ENCODE data around the gene R3HDM2. TPM values are rescaled to one million over a fixed set of nuclear protein-coding genes. Genes with fewer than 3 reads are reported as not detected.

R3HDM2 gene
- total RNA-seq, 4 donors from 2014 or later: 31.0 to 51.9 (median 41.6) TPM

DNA sequence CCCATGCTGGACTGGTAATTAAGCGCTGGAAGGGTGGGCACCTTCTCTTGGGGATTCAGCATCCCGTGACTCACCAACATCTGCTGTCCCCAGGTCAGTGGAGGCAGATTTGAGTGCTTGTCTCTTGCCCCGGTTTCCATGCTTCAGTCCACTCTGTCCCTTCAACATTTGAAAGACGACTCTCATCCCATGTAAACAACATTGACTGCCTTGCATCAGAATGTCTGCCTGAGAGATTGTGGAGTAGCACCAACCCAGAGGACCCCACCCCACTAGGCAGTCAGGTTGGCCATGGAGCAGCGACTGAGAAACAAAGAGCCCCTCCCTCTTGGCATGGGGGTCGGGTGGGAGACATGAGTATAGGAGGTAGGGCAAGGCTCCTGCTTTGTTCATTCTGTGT, 174.9 kb downstream of the R3HDM2 start:
- DNase-seq (ENCODE audit: low spot score in 2 of 2): no peak
- TF ChIP-seq EP300 (IDR thresholded peaks at IDR 0.05): no peak
- TF ChIP-seq CTCF (IDR thresholded peaks at IDR 0.05): no peak
- TF ChIP-seq POLR2A (IDR thresholded peaks at IDR 0.05): no peak
- Histone ChIP-seq H3K36me3 (peaks cover 4 to 68% (median 10%) of the 10 kb centered on the region in 3 donors), H3K4me3 (no peak overlapping the region), H3K27me3 (no peaks in the 10 kb centered on the region), H3K9me3 (no peaks in the 10 kb centered on the region), H3K27ac (no peak overlapping the region), H3K4me1 (no peaks in the 10 kb centered on the region)
- 92 to 93% methylated on average over 6 of the region's 6 CpGs for WGBS, 2 donors

DNA sequence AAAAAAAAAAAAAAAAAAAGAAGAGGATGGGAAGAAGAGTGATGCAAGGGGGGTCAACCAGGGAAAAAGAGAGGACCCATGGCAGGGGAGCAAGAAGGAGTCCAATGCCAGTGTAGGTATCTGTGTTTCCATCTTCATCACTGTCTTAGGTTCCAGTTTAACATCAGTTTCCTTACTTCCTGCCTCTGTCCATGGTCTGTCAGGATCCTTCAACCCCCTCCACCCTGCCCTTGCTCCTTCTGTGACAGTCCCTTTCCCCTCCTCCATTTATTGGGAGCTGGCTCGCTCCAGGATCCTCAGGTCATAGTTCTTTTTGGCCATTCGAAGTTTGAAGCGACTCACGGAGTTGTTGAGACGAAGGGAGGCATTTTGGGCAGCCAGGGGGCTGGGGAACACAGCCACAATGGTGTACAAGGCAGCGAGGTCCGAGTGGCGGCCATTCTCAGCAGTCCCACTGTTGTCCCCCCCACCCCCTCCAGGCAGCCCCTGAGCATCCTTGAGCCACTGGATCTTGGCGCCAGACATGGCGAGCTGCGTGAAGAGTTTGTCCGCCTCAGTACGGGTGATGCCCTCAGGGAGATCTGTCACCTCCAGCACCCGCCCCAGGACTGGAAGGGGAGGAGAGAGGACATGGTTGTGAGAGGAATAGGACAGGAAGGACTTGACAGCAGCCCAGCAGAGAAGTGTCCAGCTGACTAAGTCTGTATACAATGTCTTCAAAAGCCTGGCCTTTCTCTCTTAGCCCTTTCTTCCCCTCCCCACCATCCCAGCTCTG, 176.2 kb downstream of the R3HDM2 start:
- no peak for DNase-seq (ENCODE audit: low spot score in 2 of 2)
- Histone ChIP-seq H3K4me1 (no peaks in the 10 kb centered on the region), H3K36me3 (peaks cover 4 to 58% (median 10%) of the 10 kb centered on the region in 3 donors), H3K27me3 (no peaks in the 10 kb centered on the region), H3K4me3 (no peak overlapping the region), H3K9me3 (no peaks in the 10 kb centered on the region), H3K27ac (no peak overlapping the region)
- TF ChIP-seq POLR2A (IDR thresholded peaks at IDR 0.05): no peak
- no peak for TF ChIP-seq CTCF (IDR thresholded peaks at IDR 0.05)
- no peak for TF ChIP-seq EP300 (IDR thresholded peaks at IDR 0.05)
- 83 to 88% methylated on average over 14 of the region's 14 CpGs for WGBS, 2 donors

DNA sequence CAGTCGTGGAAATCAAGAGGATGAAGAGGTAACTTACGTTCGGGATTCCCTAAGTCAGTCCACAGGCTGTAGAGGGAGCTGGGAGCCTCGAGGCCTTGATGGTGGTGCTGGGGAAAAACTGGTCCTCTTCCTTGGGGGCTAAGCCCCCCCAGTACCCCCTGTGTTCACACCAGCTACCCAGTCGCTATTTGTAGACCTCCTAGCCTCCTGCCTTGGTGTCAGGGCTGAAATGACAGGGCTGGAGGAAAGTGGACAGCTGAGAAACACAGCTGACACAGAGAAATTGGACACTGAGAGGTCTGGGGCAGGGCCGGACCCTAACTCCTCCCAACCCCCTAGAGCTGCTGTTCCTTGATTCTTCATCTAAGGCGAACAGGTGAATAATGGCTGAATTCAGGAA, 179.9 kb downstream of the R3HDM2 start, which contains the start of gene STAC3:
TSS of gene STAC3 (minus strand) at position 232 of the 400 bp plus-strand sequence. CDS start 1,551 bp downstream, outside the sequence.
- Histone ChIP-seq H3K9me3 (no peaks in the 10 kb centered on the region), H3K27me3 (no peaks in the 10 kb centered on the region), H3K27ac (no peak within 1 kb of the TSS), H3K4me3 (no peak within 1 kb of the TSS), H3K4me1 (no peaks in the 10 kb centered on the region), H3K36me3 (peaks cover 0 to 26% (median 0%) of the 10 kb centered on the region in 3 donors)
- DNase-seq (ENCODE audit: low spot score in 2 of 2): no peak
- WGBS, 2 donors: 27 to 68% methylated on average over 7 of the region's 7 CpGs
- TF ChIP-seq EP300 (IDR thresholded peaks at IDR 0.05) (no peak), CTCF (IDR thresholded peaks at IDR 0.05) (no peak), POLR2A (IDR thresholded peaks at IDR 0.05) (no peak)

GRCh38 chr12:57250541-57250940, 180.3 kb downstream of the R3HDM2 start:
- peaks cover 0 to 22% (median 0%) of the 10 kb centered on the region in 3 donors for H3K36me3 ChIP-seq
- H3K9me3 ChIP-seq: no peaks in the 10 kb centered on the region
- TF ChIP-seq CTCF (IDR thresholded peaks at IDR 0.05): no peak
- no peak for TF ChIP-seq EP300 (IDR thresholded peaks at IDR 0.05)
- no peak for TF ChIP-seq POLR2A (IDR thresholded peaks at IDR 0.05)
- 64 to 66% methylated on average over 3 of the region's 3 CpGs for WGBS, 2 donors
- no peak for DNase-seq (ENCODE audit: low spot score in 2 of 2)
- no peaks in the 10 kb centered on the region for H3K4me1 ChIP-seq
- no peaks in the 10 kb centered on the region for H3K27me3 ChIP-seq
- no peak overlapping the region for H3K4me3 ChIP-seq
- H3K27ac ChIP-seq: no peak overlapping the region
